Lower leg skin (tissue), 4 donors: Measurements from ENCODE around the gene CAMK2N1. TPM values are rescaled to one million over a fixed set of nuclear protein-coding genes. Genes with fewer than 3 reads are reported as not detected.

Experiments
- DNase-seq, 2 donors: peaks; one replicate each; pipeline ENCODE4 v3.0.0-alpha.2; 2019; ENCODE audit warnings: low spot score in 2 of 2
- H3K4me3 ChIP-seq: fragments of 200-600 bp; sonication (generic); 2 replicates; pipeline ENCODE4 v1.5.1; 2017; ENCODE audit warnings: mild to moderate bottlenecking, low read depth; ENCODE audit not compliant: poor library complexity, severe bottlenecking
- POLR2A ChIP-seq, 2 donors: fragments of 450-650 bp; IDR thresholded peaks; one replicate each; pipeline ENCODE4 v1.6.1; 2016 to 2017; ENCODE audit warnings: antibody characterized with exemption in 2 of 2, mild to moderate bottlenecking in 1 of 2, moderate library complexity in 1 of 2
- WGBS, 2 donors: methylation state at CpG; one replicate each; pipeline ENCODE4 v1.1.5; 2018; 5-methylcytosine and 5-hydroxymethylcytosine counted together
- intact Hi-C: fragments of 100-400 bp; cut with DNase I; formaldehyde crosslinking; loops from one replicate; pipeline ENCODE4 v1.15.0; 2023; ENCODE audit warnings: low total_unique reads
- total RNA-seq, 4 donors: library from RNA; depleted of rRNA; stranded (reverse); fragments of >200 nt; gene quantifications; one replicate each; pipeline ENCODE4 v1.1.0, GENCODE V29; 2016
- TF ChIP-seq, protein P1 (sequence below), 3 donors: fragments of 450-650 bp; IDR thresholded peaks; one replicate each; pipeline ENCODE4 v1.5.1; 2016; ENCODE audit warnings: antibody characterized with exemption in 3 of 3, mild to moderate bottlenecking in 3 of 3, moderate library complexity in 2 of 3

Gene CAMK2N1
- total RNA-seq, 4 donors from 2014 or later = 3.8 to 13.3 (median 8.4) TPM

DNA sequence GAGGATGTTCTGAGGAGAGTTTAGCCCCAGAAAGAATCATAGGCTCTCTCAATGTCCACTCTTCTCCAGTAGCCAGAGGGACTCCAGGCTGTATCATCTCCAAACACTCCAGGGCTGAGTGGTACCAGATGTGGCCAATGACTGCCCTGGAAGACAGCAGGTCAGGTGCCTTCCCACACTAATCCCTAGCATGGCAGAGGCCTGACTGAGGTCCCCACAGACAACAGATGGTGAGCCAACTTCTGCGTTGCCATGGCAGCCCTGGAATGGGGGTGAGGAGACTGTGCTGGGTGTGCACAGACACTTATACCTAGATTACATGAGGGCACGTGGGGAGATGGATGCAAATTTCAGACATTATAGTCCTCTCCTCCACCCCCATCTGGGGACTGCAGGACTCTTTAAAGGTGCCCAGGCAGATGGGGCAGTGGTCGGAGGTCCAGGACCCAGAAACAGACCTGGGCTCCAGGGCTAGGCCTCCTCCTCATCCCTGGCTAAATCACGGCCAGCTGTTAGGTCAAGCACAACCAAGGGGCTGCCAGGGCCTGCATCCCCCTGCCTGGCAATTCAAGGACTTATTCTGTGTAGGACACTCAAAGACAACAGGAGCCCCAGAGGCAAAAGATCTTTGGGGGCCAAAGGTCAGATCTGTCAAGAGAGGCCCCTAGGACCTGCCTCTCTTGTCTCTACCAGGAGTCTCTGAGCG lies 42.9 kb downstream of the CAMK2N1 start:
- WGBS, 2 donors = 73 to 78% methylated on average over 5 of the region's 5 CpGs
- DNase-seq = peak in 1 of 2 donors; percentile 74
- no peak overlapping the region for H3K4me3 ChIP-seq
- TF ChIP-seq, protein P1, sequence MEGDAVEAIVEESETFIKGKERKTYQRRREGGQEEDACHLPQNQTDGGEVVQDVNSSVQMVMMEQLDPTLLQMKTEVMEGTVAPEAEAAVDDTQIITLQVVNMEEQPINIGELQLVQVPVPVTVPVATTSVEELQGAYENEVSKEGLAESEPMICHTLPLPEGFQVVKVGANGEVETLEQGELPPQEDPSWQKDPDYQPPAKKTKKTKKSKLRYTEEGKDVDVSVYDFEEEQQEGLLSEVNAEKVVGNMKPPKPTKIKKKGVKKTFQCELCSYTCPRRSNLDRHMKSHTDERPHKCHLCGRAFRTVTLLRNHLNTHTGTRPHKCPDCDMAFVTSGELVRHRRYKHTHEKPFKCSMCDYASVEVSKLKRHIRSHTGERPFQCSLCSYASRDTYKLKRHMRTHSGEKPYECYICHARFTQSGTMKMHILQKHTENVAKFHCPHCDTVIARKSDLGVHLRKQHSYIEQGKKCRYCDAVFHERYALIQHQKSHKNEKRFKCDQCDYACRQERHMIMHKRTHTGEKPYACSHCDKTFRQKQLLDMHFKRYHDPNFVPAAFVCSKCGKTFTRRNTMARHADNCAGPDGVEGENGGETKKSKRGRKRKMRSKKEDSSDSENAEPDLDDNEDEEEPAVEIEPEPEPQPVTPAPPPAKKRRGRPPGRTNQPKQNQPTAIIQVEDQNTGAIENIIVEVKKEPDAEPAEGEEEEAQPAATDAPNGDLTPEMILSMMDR (IDR thresholded peaks at IDR 0.05) = no peak
- no peak for TF ChIP-seq POLR2A (IDR thresholded peaks at IDR 0.05)
- intact Hi-C loops = no loop called here

DNA sequence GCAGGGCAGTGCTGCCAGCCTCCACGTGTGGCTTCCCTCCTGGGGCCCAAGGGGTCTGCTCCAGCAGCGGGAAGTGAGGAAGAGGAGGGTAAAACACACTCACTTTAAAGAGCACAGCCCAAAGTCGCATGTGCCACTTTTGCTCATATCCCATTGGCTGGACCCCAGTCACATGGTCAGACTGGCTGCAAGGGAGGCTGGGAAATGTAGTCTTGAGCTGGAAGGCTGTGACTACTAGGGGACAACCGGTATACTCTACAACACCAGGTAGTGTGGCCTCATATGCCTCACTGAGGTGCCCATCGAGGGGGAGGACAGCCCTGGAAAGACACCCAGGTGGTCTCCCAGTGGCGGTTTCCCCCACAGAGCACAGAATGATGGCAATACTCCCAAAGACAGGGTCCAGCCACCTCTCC lies 45.2 kb downstream of the CAMK2N1 start:
- 28% methylated on average over 6 of the region's 6 CpGs for WGBS, 2 donors

DNA sequence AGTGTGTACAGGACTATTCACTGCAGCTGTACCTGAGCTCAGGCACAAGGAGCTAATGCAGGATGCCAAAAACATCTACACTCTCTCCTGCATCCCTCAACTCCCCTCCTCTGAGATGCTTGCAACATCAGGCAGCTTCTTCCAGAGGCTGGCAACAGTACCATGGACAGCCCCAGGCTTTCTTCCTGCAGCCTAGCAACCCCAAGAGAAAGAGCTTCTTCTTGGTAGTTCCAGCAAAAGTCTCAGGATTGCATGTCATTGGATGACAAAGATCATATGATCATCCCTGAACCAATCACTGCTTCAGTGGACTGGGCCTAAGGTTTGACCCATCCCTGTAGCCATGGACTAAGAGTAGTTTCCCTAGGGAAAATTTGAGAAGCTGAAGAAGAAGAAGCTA lies 46.7 kb downstream of the CAMK2N1 start:
- intact Hi-C loops = no loop called here
- DNase-seq = no peak
- no peak overlapping the region for H3K4me3 ChIP-seq
- TF ChIP-seq POLR2A (IDR thresholded peaks at IDR 0.05) = no peak
- TF ChIP-seq, protein P1 (IDR thresholded peaks at IDR 0.05) = no peak

More for the DNA sequence above, 45.2 kb downstream of the CAMK2N1 start:
- intact Hi-C loops = no loop called here
- peak in 1 of 2 donors; percentile 72 for DNase-seq
- TF ChIP-seq, protein P1 (IDR thresholded peaks at IDR 0.05) = no peak
- no peak for TF ChIP-seq POLR2A (IDR thresholded peaks at IDR 0.05)
- H3K4me3 ChIP-seq = no peak overlapping the region

DNA sequence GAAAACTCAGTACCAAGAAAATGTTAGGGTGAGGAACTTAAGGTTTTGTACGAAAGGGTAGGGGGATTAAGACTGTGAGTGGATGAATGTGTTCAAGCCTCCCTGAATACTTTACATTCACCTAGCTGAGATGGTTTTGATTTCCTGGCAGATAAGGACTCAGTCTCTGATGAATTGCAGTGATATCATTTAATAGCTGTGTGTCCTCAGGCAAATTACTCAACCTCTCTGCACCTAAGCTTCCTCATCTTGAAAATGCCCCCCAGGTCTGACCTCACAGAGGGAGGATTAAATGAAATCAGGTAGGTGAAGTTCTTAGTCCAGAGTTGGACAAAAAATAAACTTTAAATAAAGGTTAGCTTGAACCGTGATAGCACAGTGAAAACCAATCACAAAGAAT lies 48.4 kb downstream of the CAMK2N1 start:
- 77 to 81% methylated on average over 2 of the region's 2 CpGs for WGBS, 2 donors
- no peak overlapping the region for H3K4me3 ChIP-seq
- intact Hi-C loops = no loop called here
- TF ChIP-seq POLR2A (IDR thresholded peaks at IDR 0.05) = no peak
- TF ChIP-seq, protein P1 (IDR thresholded peaks at IDR 0.05) = no peak
- no peak for DNase-seq

DNA sequence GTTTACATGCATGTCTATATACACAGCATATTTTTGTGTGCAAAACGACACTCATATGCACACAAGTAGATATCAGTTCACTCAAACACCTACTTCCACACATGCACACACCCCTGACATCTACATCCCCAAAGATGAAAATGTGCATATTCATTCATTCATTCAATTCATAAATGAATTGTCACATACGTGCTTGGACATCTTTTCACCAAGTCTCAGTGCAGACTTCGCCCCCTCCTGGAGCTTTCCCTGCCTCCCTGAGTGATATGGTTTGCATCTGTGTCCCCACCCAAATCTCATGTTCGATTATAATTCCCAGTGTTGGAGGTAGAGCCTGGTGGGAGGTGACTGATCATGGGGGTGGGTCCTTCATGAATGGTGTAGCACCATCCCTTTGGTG lies 53.1 kb downstream of the CAMK2N1 start:
- TF ChIP-seq, protein P1 (IDR thresholded peaks at IDR 0.05) = no peak
- no peak for TF ChIP-seq POLR2A (IDR thresholded peaks at IDR 0.05)
- H3K4me3 ChIP-seq = no peak overlapping the region
- DNase-seq = peak in 1 of 2 donors; percentile 45
- 72 to 86% methylated on average over 4 of the region's 4 CpGs for WGBS, 2 donors
- intact Hi-C loops = no loop called here

Other genes starting within 250 kb of the CAMK2N1 start
- gene VWA5B1, start 195.3 kb downstream of the CAMK2N1 start, total RNA-seq = not detected
- 10 to 100 TPM; 32.7 to 46.2 (median 37.4) TPM for gene MUL1, start 21.9 kb upstream of the CAMK2N1 start, total RNA-seq
- gene FAM43B, start 66.4 kb upstream of the CAMK2N1 start, total RNA-seq = under 1 TPM in 2 of 4 donors, not detected in 2; 0.15 to 0.62 TPM
- 10 to 100 TPM in 3 of 4 donors, 1 to 10 TPM in 1; 5.3 to 24.1 (median 18.5) TPM for gene CDA, start 102.9 kb upstream of the CAMK2N1 start, total RNA-seq
- gene PINK1, start 147.2 kb upstream of the CAMK2N1 start, total RNA-seq = 100 to 1,000 TPM; 149 to 173 (median 161) TPM
- 100 to 1,000 TPM in 2 of 4 donors, 10 to 100 TPM in 2; 72.4 to 146 (median 113) TPM for gene DDOST, start 175.2 kb upstream of the CAMK2N1 start, total RNA-seq
- gene KIF17, start 231.8 kb upstream of the CAMK2N1 start, total RNA-seq = 1 to 10 TPM in 3 of 4 donors, under 1 TPM in 1; 0.30 to 5.7 (median 2.2) TPM
- 1 to 10 TPM in 1 of 4 donors, under 1 TPM in 3; 0.11 to 1.0 (median 0.18) TPM for gene SH2D5, start 246.5 kb upstream of the CAMK2N1 start, total RNA-seq